Mammary epithelial cell (primary cell): Measurements from ENCODE around the gene DOK1.

ENCODE experiments used
- CTCF ChIP-seq, 2 donors: IDR thresholded peaks in 1 of 2; conservative IDR thresholded peaks in 1 of 2; 2 replicates each; pipeline ENCODE4 v1.5.1; 2011 to 2012; ENCODE audit warnings: inconsistent platforms in 2 of 2, low read length in 2 of 2, mild to moderate bottlenecking in 2 of 2, control low read depth in 1 of 2, low read depth in 1 of 2; ENCODE audit not compliant: insufficient read depth in 1 of 2; ENCODE audit errors: extremely low read depth in 1 of 2
- EZH2 ChIP-seq: IDR thresholded peaks from 2 replicates; pipeline ENCODE4 v1.6.1; 2012; ENCODE audit warnings: low read length, inconsistent platforms, borderline replicate concordance

- TF ChIP-seq CTCF (conservative IDR thresholded peaks at IDR 0.05 in 1 of 2, IDR thresholded peaks at IDR 0.05 in 1 of 2; ENCODE audit: extremely low read depth in 1 of 2, insufficient read depth in 1 of 2, low read depth in 1 of 2, low read length in 2 of 2), result no peak
- no peak for TF ChIP-seq EZH2
These were observed 34.1 kb downstream of the DOK1 start for GRCh38 chr2:74588664-74589063.
